Activated CD8-positive, alpha-beta T cell treated with anti-CD3 and anti-CD28 coated beads for 36 hours (primary cell): ENCODE data around the gene A4GALT. TPM values are rescaled to one million over a fixed set of nuclear protein-coding genes. Genes with fewer than 3 reads are reported as not detected.
"Not testable (repeated sequence)": the region's sequence is repeated elsewhere in the genome, so short reads cannot be mapped to it uniquely, and the experiment has no call there.

Experiments
- ATAC-seq: fragments of 200-7000 bp; cut with Tn5 transposase; one replicate; pipeline ENCODE4 v1.10.0; 2021; ENCODE audit warnings: mild to moderate bottlenecking, moderate library complexity
- CTCF ChIA-PET: fragments of 350-600 bp; sonication (Branson Sonifier 250); formaldehyde crosslinking; loops from one replicate; lab custom pipeline; 2021; ENCODE audit warnings: antibody characterized with exemption; lab: Charles Lee
- POLR2A ChIA-PET: fragments of 350-600 bp; sonication (Branson Sonifier 250); formaldehyde crosslinking; loops from one replicate; lab custom pipeline; 2021; ENCODE audit warnings: antibody characterized with exemption; lab: Charles Lee
- DNase-seq: peaks from one replicate; pipeline ENCODE4 v3.0.0-alpha.2; 2020
- H3K27ac Mint-ChIP-seq: one replicate; pipeline ENCODE4 v1.8.0; 2021; ENCODE audit warnings: mild to moderate bottlenecking, mixed read lengths
- H3K27me3 Mint-ChIP-seq: one replicate; pipeline ENCODE4 v1.8.0; 2021; ENCODE audit warnings: mixed read lengths
- H3K36me3 Mint-ChIP-seq: one replicate; pipeline ENCODE4 v1.8.0; 2021; ENCODE audit warnings: low read depth, mixed read lengths
- H3K4me1 Mint-ChIP-seq: one replicate; pipeline ENCODE4 v1.8.0; 2021; ENCODE audit warnings: low read depth, mixed read lengths
- H3K4me3 Mint-ChIP-seq: one replicate; pipeline ENCODE4 v1.8.0; 2021; ENCODE audit warnings: mild to moderate bottlenecking, moderate library complexity, mixed read lengths
- H3K9me3 Mint-ChIP-seq: one replicate; pipeline ENCODE4 v1.8.0; 2021; ENCODE audit warnings: mixed read lengths
- intact Hi-C: fragments of 100-400 bp; cut with micrococcal nuclease; formaldehyde crosslinking; loops from one replicate; pipeline ENCODE4 v1.10.0; 2022
- total RNA-seq, 2 experiments: library from RNA; stranded (reverse); gene quantifications; one replicate each; pipeline ENCODE4 v1.2.3, GENCODE V29; 2021
- TF ChIP-seq, protein P1 (sequence below): fragments of 200-600 bp; IDR thresholded peaks from one replicate; pipeline ENCODE4 v1.8.0; 2022; ENCODE audit warnings: antibody characterized with exemption, mild to moderate bottlenecking

Gene A4GALT
- total RNA-seq, 2 experiments from 2014 or later = 0.20 to 0.38 TPM

DNA sequence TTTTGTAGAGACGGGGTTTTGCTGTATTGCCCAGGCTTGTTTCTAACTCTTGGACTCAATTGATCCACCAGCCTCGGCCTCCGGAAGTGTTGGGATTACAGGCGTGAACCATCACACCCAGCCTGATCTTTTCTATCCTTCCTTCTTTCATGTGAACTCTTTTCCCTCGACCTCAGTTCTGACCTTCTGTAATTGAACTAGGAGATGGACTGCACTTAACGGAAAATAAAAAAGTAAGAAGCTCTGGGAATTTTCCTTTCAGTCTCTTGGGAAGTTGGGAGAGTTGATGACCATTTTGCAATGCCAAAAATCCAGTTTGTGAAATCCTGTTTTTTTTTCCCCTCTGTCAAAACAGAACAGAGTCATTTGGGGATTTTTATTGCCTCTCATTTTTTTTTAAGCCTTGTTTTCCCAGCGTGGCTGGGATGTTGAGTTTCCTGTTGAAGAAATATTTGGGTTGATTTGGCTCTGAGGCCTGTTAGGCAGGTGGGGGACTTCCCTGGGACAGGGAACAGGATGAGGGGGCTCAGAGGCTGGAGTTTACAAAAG, 44.5 kb downstream of the A4GALT start:
- intact Hi-C loops = no loop called here
- Mint-ChIP-seq H3K4me3 (no peak overlapping the region), H3K27ac (no peak overlapping the region), H3K27me3 (no peaks in the 10 kb centered on the region), H3K4me1 (peaks cover 4% of the 10 kb centered on the region), H3K36me3 (no peaks in the 10 kb centered on the region), H3K9me3 (peaks cover 4% of the 10 kb centered on the region)
- POLR2A ChIA-PET = no interaction called here
- TF ChIP-seq, protein P1, sequence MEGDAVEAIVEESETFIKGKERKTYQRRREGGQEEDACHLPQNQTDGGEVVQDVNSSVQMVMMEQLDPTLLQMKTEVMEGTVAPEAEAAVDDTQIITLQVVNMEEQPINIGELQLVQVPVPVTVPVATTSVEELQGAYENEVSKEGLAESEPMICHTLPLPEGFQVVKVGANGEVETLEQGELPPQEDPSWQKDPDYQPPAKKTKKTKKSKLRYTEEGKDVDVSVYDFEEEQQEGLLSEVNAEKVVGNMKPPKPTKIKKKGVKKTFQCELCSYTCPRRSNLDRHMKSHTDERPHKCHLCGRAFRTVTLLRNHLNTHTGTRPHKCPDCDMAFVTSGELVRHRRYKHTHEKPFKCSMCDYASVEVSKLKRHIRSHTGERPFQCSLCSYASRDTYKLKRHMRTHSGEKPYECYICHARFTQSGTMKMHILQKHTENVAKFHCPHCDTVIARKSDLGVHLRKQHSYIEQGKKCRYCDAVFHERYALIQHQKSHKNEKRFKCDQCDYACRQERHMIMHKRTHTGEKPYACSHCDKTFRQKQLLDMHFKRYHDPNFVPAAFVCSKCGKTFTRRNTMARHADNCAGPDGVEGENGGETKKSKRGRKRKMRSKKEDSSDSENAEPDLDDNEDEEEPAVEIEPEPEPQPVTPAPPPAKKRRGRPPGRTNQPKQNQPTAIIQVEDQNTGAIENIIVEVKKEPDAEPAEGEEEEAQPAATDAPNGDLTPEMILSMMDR = no peak
- DNase-seq = no peak
- no peak for ATAC-seq
- CTCF ChIA-PET = no interaction called here

GRCh38 chr22:42673898-42674401, 46.7 kb downstream of the A4GALT start:
- Mint-ChIP-seq H3K9me3 (peaks cover 2% of the 10 kb centered on the region), H3K36me3 (no peaks in the 10 kb centered on the region), H3K4me3 (no peak overlapping the region), H3K4me1 (peaks cover 9% of the 10 kb centered on the region), H3K27ac (no peak overlapping the region), H3K27me3 (no peaks in the 10 kb centered on the region)
- TF ChIP-seq, protein P1 = no peak
- ATAC-seq (no peak), DNase-seq (no peak)
- intact Hi-C loops = no loop called here
- CTCF ChIA-PET = no interaction called here
- POLR2A ChIA-PET = no interaction called here

GRCh38 chr22:42673071-42673470, 47.6 kb downstream of the A4GALT start:
- H3K4me3 Mint-ChIP-seq, intact Hi-C loops, H3K36me3 Mint-ChIP-seq, CTCF ChIA-PET, H3K4me1 Mint-ChIP-seq, H3K9me3 Mint-ChIP-seq, POLR2A ChIA-PET, H3K27ac Mint-ChIP-seq, H3K27me3 Mint-ChIP-seq, DNase-seq, ATAC-seq: not testable (repeated sequence)

GRCh38 chr22:42670921-42671709, 49.6 kb downstream of the A4GALT start:
- Mint-ChIP-seq H3K27me3 (no peaks in the 10 kb centered on the region), H3K9me3 (no peaks in the 10 kb centered on the region), H3K4me3 (no peak overlapping the region), H3K27ac (no peak overlapping the region), H3K4me1 (peaks cover 9% of the 10 kb centered on the region), H3K36me3 (no peaks in the 10 kb centered on the region)
- intact Hi-C loops = no loop called here
- POLR2A ChIA-PET = no interaction called here
- peak; percentile 10 for ATAC-seq
- DNase-seq = peak; percentile 12
- TF ChIP-seq, protein P1 = no peak
- CTCF ChIA-PET = interaction anchor here (1.7 kb wide), 1 partner anchor 11 kb away, joined by 4 read pairs; no protein-coding TSS in a partner anchor

GRCh38 chr22:42670046-42670445, 50.6 kb downstream of the A4GALT start:
- no peaks in the 10 kb centered on the region for H3K9me3 Mint-ChIP-seq
- no peak for DNase-seq
- H3K4me3 Mint-ChIP-seq = no peak overlapping the region
- no peak overlapping the region for H3K27ac Mint-ChIP-seq
- POLR2A ChIA-PET = no interaction called here
- intact Hi-C loops = no loop called here
- CTCF ChIA-PET = interaction anchor here (1.7 kb wide), 1 partner anchor 10 kb away, joined by 4 read pairs; no protein-coding TSS in a partner anchor
- H3K36me3 Mint-ChIP-seq = no peaks in the 10 kb centered on the region
- H3K27me3 Mint-ChIP-seq = no peaks in the 10 kb centered on the region
- ATAC-seq = no peak
- peaks cover 9% of the 10 kb centered on the region for H3K4me1 Mint-ChIP-seq
- TF ChIP-seq, protein P1 = no peak

DNA sequence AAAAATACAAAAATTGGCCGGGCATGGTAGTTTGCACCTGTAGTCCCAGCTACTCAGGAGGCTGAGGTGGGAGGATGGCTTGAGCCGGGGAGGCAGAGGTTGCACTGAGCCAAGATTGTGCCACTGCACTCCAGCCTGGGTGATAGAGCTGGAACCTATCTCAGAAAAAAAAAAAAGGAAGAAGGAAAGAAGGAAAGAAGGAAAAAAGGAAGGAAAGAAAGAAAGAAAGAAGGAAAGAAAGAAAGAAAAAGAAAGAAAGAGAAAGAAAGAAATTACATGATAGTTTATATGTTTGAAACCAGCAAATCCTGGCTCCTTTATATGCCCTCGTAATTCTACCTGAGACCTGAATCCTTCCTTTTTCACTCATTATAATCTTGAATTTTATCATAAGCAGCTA, 54.3 kb downstream of the A4GALT start:
- ATAC-seq, POLR2A ChIA-PET, H3K9me3 Mint-ChIP-seq, H3K27me3 Mint-ChIP-seq, CTCF ChIA-PET, H3K27ac Mint-ChIP-seq, H3K36me3 Mint-ChIP-seq, H3K4me3 Mint-ChIP-seq, DNase-seq, H3K4me1 Mint-ChIP-seq, intact Hi-C loops: not testable (repeated sequence)
